ENCODE measurements around the gene URGCP. TPM values are rescaled to one million over a fixed set of nuclear protein-coding genes. Genes with fewer than 3 reads are reported as not detected.
"Not testable (repeated sequence)": the region's sequence is repeated elsewhere in the genome, so short reads cannot be mapped to it uniquely, and the experiment has no call there.

URGCP gene
- total RNA-seq, 1 donor from 2014 or later, result 24.4 TPM

- H3K36me3 Mint-ChIP-seq (ENCODE audit: low read depth), result no peaks in the 10 kb centered on the region
- H3K27ac Mint-ChIP-seq (ENCODE audit: unreplicated experiment), result no peak overlapping the region
Observed at GRCh38 chr7:43844257-43844656, 62.1 kb downstream of the URGCP start.

GRCh38 chr7:43843296-43843695 lies 63.1 kb downstream of the URGCP start:
- Mint-ChIP-seq H3K9me3 (ENCODE audit: low read depth) (no peaks in the 10 kb centered on the region), H3K4me3 (ENCODE audit: unreplicated experiment) (no peak overlapping the region), H3K4me1 (ENCODE audit: low read depth) (peaks cover 7% of the 10 kb centered on the region), H3K36me3 (ENCODE audit: low read depth) (no peaks in the 10 kb centered on the region), H3K27me3 (ENCODE audit: low read depth) (peaks cover 2% of the 10 kb centered on the region), H3K27ac (ENCODE audit: unreplicated experiment) (no peak overlapping the region)
- DNase-seq (ENCODE audit: low spot score), result no peak
- no peak for TF ChIP-seq CTCF (IDR thresholded peaks at IDR 0.05)

More at GRCh38 chr7:43844257-43844656, 62.1 kb downstream of the URGCP start:
- no peak for TF ChIP-seq CTCF (IDR thresholded peaks at IDR 0.05)
- Mint-ChIP-seq H3K4me1 (ENCODE audit: low read depth) (no peaks in the 10 kb centered on the region), H3K9me3 (ENCODE audit: low read depth) (no peaks in the 10 kb centered on the region), H3K27me3 (ENCODE audit: low read depth) (peaks cover 2% of the 10 kb centered on the region), H3K4me3 (ENCODE audit: unreplicated experiment) (no peak overlapping the region)
- DNase-seq (ENCODE audit: low spot score), result no peak

- H3K27ac Mint-ChIP-seq (ENCODE audit: unreplicated experiment), result no peak overlapping the region
- no peak overlapping the region for H3K4me3 Mint-ChIP-seq (ENCODE audit: unreplicated experiment)
- H3K9me3 Mint-ChIP-seq (ENCODE audit: low read depth), result no peaks in the 10 kb centered on the region
- no peak for TF ChIP-seq CTCF (IDR thresholded peaks at IDR 0.05)
- peaks cover 7% of the 10 kb centered on the region for H3K4me1 Mint-ChIP-seq (ENCODE audit: low read depth)
- no peak for DNase-seq (ENCODE audit: low spot score)
- no peaks in the 10 kb centered on the region for H3K36me3 Mint-ChIP-seq (ENCODE audit: low read depth)
- H3K27me3 Mint-ChIP-seq (ENCODE audit: low read depth), result peaks cover 2% of the 10 kb centered on the region
Observed at GRCh38 chr7:43838201-43838658, 68.2 kb downstream of the URGCP start.

- Mint-ChIP-seq H3K4me3 (ENCODE audit: unreplicated experiment) (no peak overlapping the region), H3K36me3 (ENCODE audit: low read depth) (no peaks in the 10 kb centered on the region), H3K27ac (ENCODE audit: unreplicated experiment) (no peak overlapping the region), H3K4me1 (ENCODE audit: low read depth) (peaks cover 7% of the 10 kb centered on the region), H3K27me3 (ENCODE audit: low read depth) (peaks cover 4% of the 10 kb centered on the region), H3K9me3 (ENCODE audit: low read depth) (no peaks in the 10 kb centered on the region)
- no peak for DNase-seq (ENCODE audit: low spot score)
- no peak for TF ChIP-seq CTCF (IDR thresholded peaks at IDR 0.05)
Observed at GRCh38 chr7:43834463-43835251, 71.7 kb downstream of the URGCP start.

- not testable (repeated sequence) for H3K9me3 Mint-ChIP-seq (ENCODE audit: low read depth); DNase-seq (ENCODE audit: low spot score); H3K4me1 Mint-ChIP-seq (ENCODE audit: low read depth); H3K4me3 Mint-ChIP-seq (ENCODE audit: unreplicated experiment); H3K27ac Mint-ChIP-seq (ENCODE audit: unreplicated experiment); H3K36me3 Mint-ChIP-seq (ENCODE audit: low read depth)
- H3K27me3 Mint-ChIP-seq (ENCODE audit: low read depth), result peaks cover 28% of the 10 kb centered on the region
Observed at GRCh38 chr7:43830917-43831316, 75.5 kb downstream of the URGCP start.

Other genes with a start within 250 kb of the URGCP start
- gene COA1, start 177.1 kb downstream of the URGCP start, total RNA-seq, result 31.4 to 36.6 TPM (median 33.5 TPM) in 3 replicates
- 27.2 to 53.8 TPM (median 48.9 TPM) in 3 replicates for gene BLVRA, start 147.9 kb downstream of the URGCP start, total RNA-seq
- 70.2 to 76.9 TPM (median 72.9 TPM) in 3 replicates for gene MRPS24, start 37.1 kb downstream of the URGCP start, total RNA-seq
- 15.4 to 26.8 TPM (median 22.5 TPM) in 3 replicates for gene UBE2D4, start 19.8 kb upstream of the URGCP start, total RNA-seq
- not detected in 3 replicates for gene SPDYE1, start 91.3 kb upstream of the URGCP start, total RNA-seq
- gene DBNL, start 138.1 kb upstream of the URGCP start, total RNA-seq, result 95.5 to 115 TPM (median 97.1 TPM) in 3 replicates
- gene PGAM2, start 159.0 kb upstream of the URGCP start, total RNA-seq, result 0.25 to 0.41 TPM in 2 of 3 replicates, not detected in the other
- gene POLM, start 175.9 kb upstream of the URGCP start, total RNA-seq, result 14.3 to 19.0 TPM (median 15.5 TPM) in 3 replicates
- gene AEBP1, start 197.7 kb upstream of the URGCP start, total RNA-seq, result 242 to 422 TPM (median 412 TPM) in 3 replicates
- gene POLD2, start 217.0 kb upstream of the URGCP start, total RNA-seq, result 49.2 to 64.5 TPM (median 57.3 TPM) in 3 replicates
- not detected in 3 replicates for gene MYL7, start 234.7 kb upstream of the URGCP start, total RNA-seq